Caco-2 (cell line): ENCODE results near the gene CENPM. TPM values are rescaled to one million over a fixed set of nuclear protein-coding genes. Genes with fewer than 3 reads are reported as not detected.

Experiments used
- BruUV-seq: library from RNA; stranded (reverse); fragments of 400-500 nt; replicated peaks from 2 replicates; lab custom pipeline; 2021; lab: Mats Ljungman, UMichigan
- CTCF ChIA-PET: fragments of 300-600 bp; sonication (Branson Sonifier 250); formaldehyde crosslinking; loops from one replicate; lab custom pipeline; 2022; ENCODE audit warnings: antibody characterized with exemption; lab: Charles Lee
- POLR2A ChIA-PET: fragments of 300-600 bp; sonication (Branson Sonifier 250); formaldehyde crosslinking; loops from one replicate; lab custom pipeline; 2022; ENCODE audit warnings: antibody characterized with exemption; lab: Charles Lee
- DNase-seq, 2 experiments: peaks; one replicate each; pipeline versions ENCODE4 v3.0.0 to v3.0.0-alpha.2; 2020 to 2022
- H3K27me3 ChIP-seq: replicated peaks from 2 replicates; pipeline ENCODE4 v1.6.0; 2011; ENCODE audit warnings: low read length; ENCODE audit not compliant: control insufficient read depth, insufficient read depth
- H3K36me3 ChIP-seq: 2 replicates; pipeline ENCODE4 v1.5.1; 2011; ENCODE audit warnings: low read length; ENCODE audit not compliant: control insufficient read depth, insufficient read depth
- H3K4me1 ChIP-seq: fragments of 250-450 bp; sonication (Bioruptor Pico); 2 replicates; pipeline ENCODE4 v1.5.1; 2020; ENCODE audit warnings: mild to moderate bottlenecking
- H3K4me3 ChIP-seq: 2 replicates; pipeline ENCODE4 v1.5.1; 2011; ENCODE audit warnings: low read depth, mild to moderate bottlenecking, control low read depth, low read length
- H3K9me3 ChIP-seq: fragments of 250-450 bp; sonication (Bioruptor Pico); 2 replicates; pipeline ENCODE4 v1.5.1; 2020; ENCODE audit warnings: mild to moderate bottlenecking, moderate library complexity
- H3K27ac Mint-ChIP-seq: one replicate; pipeline ENCODE4 v1.8.0; 2022; ENCODE audit warnings: mixed read lengths; ENCODE audit not compliant: unreplicated experiment
- H3K27me3 Mint-ChIP-seq: one replicate; pipeline ENCODE4 v1.8.0; 2022; ENCODE audit warnings: mixed read lengths; ENCODE audit not compliant: insufficient read depth, unreplicated experiment
- H3K36me3 Mint-ChIP-seq: one replicate; pipeline ENCODE4 v1.8.0; 2022; ENCODE audit warnings: mild to moderate bottlenecking, mixed read lengths; ENCODE audit not compliant: insufficient read depth, unreplicated experiment
- H3K4me1 Mint-ChIP-seq: one replicate; pipeline ENCODE4 v1.8.0; 2022; ENCODE audit warnings: low read depth, mixed read lengths; ENCODE audit not compliant: unreplicated experiment
- H3K4me3 Mint-ChIP-seq: one replicate; pipeline ENCODE4 v1.8.0; 2022; ENCODE audit warnings: mild to moderate bottlenecking, moderate library complexity, mixed read lengths; ENCODE audit not compliant: unreplicated experiment
- H3K9me3 Mint-ChIP-seq: one replicate; pipeline ENCODE4 v1.8.0; 2022; ENCODE audit warnings: mixed read lengths; ENCODE audit not compliant: unreplicated experiment
- intact Hi-C: fragments of 100-400 bp; cut with micrococcal nuclease; formaldehyde crosslinking; loops from one replicate; pipeline ENCODE4 v1.10.0; 2022; ENCODE audit not compliant: unreplicated experiment
- total RNA-seq: library from RNA; stranded (reverse); gene quantifications from 2 replicates; pipeline ENCODE4 v1.2.3, GENCODE V29; 2022
- TF ChIP-seq, protein P1 (sequence below), 2 experiments: fragments of 200-600 bp in 1 of 2; IDR thresholded peaks; 1 replicate in 1 of 2; 2 replicates in 1 of 2; pipeline versions ENCODE4 v1.5.1 to v1.8.0; 2011 to 2022; ENCODE audit warnings: antibody characterized with exemption in 1 of 2, control low read depth in 1 of 2, inconsistent platforms in 1 of 2, low read depth in 1 of 2, low read length in 1 of 2, mild to moderate bottlenecking in 1 of 2, moderate library complexity in 1 of 2; ENCODE audit not compliant: insufficient read depth in 1 of 2, severe bottlenecking in 1 of 2, unreplicated experiment in 1 of 2

CENPM gene
- total RNA-seq, 1 experiment from 2014 or later, result 46.4 TPM

GRCh38 chr22:41940832-41941765 is 5.9 kb downstream of the CENPM start:
- no peak overlapping the region for H3K27ac Mint-ChIP-seq
- peaks cover 70% of the 10 kb centered on the region for H3K36me3 Mint-ChIP-seq
- H3K4me3 ChIP-seq, result no peak overlapping the region
- ChIA-PET POLR2A (interaction anchor here (0.6 kb wide), 2 partner anchors 244 to 923 kb away, joined by 3 to 6 read pairs; no protein-coding TSS in a partner anchor), CTCF (interaction anchor here (0.6 to 2.5 kb wide), 12 partner anchors 15 to 244 kb away, joined by 3 to 27 read pairs (median 4); partner anchors contain the start of genes CCDC134 and SREBF2)
- H3K27me3 ChIP-seq, result no peaks in the 10 kb centered on the region
- H3K4me1 Mint-ChIP-seq, result peaks cover 7% of the 10 kb centered on the region
- no peaks in the 10 kb centered on the region for H3K9me3 ChIP-seq
- H3K4me3 Mint-ChIP-seq, result no peak overlapping the region
- no peaks in the 10 kb centered on the region for H3K27me3 Mint-ChIP-seq
- no TSS peak for BruUV-seq
- no peaks in the 10 kb centered on the region for H3K4me1 ChIP-seq
- no peaks in the 10 kb centered on the region for H3K9me3 Mint-ChIP-seq
- no peaks in the 10 kb centered on the region; the same call in 1 of the 2 replicates for H3K36me3 ChIP-seq
- peak; percentile 80 to 87 for DNase-seq
- TF ChIP-seq, protein P1, sequence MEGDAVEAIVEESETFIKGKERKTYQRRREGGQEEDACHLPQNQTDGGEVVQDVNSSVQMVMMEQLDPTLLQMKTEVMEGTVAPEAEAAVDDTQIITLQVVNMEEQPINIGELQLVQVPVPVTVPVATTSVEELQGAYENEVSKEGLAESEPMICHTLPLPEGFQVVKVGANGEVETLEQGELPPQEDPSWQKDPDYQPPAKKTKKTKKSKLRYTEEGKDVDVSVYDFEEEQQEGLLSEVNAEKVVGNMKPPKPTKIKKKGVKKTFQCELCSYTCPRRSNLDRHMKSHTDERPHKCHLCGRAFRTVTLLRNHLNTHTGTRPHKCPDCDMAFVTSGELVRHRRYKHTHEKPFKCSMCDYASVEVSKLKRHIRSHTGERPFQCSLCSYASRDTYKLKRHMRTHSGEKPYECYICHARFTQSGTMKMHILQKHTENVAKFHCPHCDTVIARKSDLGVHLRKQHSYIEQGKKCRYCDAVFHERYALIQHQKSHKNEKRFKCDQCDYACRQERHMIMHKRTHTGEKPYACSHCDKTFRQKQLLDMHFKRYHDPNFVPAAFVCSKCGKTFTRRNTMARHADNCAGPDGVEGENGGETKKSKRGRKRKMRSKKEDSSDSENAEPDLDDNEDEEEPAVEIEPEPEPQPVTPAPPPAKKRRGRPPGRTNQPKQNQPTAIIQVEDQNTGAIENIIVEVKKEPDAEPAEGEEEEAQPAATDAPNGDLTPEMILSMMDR (IDR thresholded peaks at IDR 0.05; ENCODE audit: insufficient read depth in 1 of 2, low read depth in 1 of 2, low read length in 1 of 2, severe bottlenecking in 1 of 2, unreplicated experiment in 1 of 2), result peak; percentile 82 to 85
- intact Hi-C loops, result loop anchor here (1.0 to 2.0 kb wide), 3 partner anchors 118 to 244 kb away; no protein-coding TSS in a partner anchor

DNA sequence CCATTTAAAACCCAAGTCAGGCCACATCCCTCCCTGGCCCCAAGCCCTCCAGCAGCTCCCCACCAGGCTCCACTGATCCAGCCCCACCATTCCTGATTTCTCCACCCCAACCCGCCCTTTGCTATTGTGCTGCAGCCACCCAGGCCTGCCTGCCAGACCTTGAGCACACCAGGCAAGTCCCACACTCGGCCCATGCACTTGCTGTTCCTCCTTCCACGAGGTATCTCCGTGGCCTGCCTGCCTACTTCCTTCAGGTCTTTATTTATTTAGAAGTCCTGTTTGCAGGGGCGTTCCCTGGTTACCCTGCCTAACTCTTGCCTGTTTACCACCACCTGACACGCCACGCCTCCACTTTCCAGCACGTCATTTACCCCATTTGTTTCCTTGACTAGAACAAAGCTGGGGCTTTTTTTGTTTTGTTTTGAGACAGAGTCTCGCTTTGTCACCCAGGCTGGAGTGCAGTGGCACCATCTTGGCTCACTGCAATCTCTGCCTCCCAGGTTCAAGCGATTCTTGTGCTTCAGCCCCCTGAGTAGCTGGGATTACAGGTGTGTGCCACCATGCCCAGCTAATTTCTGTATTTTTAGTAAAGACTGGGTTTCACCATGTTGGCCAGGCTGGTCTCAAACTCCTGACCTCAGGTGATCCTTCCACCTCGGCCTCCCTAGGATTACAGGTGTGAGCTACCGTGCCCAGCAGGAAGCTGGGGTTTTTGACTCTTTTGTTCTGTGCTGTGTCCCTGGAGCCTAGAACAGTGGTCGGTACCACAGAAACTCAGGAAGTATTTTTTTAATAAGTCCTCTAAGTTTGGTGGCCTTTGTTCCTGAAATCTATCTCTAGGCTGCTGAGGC is 6.7 kb downstream of the CENPM start:
- no peak overlapping the region for H3K4me3 Mint-ChIP-seq
- H3K4me3 ChIP-seq, result no peak overlapping the region
- peaks cover 62% of the 10 kb centered on the region for H3K36me3 Mint-ChIP-seq
- ChIA-PET CTCF (interaction anchor here (0.7 to 2.5 kb wide), 8 partner anchors 14 to 243 kb away, joined by 3 to 27 read pairs (median 7); partner anchors contain the start of genes CCDC134 and SREBF2), POLR2A (interaction anchor here (0.6 kb wide), 2 partner anchors 14 to 924 kb away, joined by 3 to 6 read pairs; partner anchors contain the start of gene TNFRSF13C)
- peak overlapping the region; percentile 82 for H3K27ac Mint-ChIP-seq
- TF ChIP-seq, protein P1 (IDR thresholded peaks at IDR 0.05; ENCODE audit: insufficient read depth in 1 of 2, low read depth in 1 of 2, low read length in 1 of 2, severe bottlenecking in 1 of 2, unreplicated experiment in 1 of 2), result no peak
- peak; percentile 38 to 59 for DNase-seq
- no peaks in the 10 kb centered on the region for H3K27me3 ChIP-seq
- H3K27me3 Mint-ChIP-seq, result no peaks in the 10 kb centered on the region
- no peaks in the 10 kb centered on the region for H3K9me3 ChIP-seq
- H3K4me1 Mint-ChIP-seq, result no peaks in the 10 kb centered on the region
- H3K36me3 ChIP-seq, result no peaks in the 10 kb centered on the region; the same call in 1 of the 2 replicates
- no TSS peak for BruUV-seq
- intact Hi-C loops, result loop anchor here (2.0 kb wide), 1 partner anchor 117 kb away; no protein-coding TSS in a partner anchor
- no peaks in the 10 kb centered on the region for H3K4me1 ChIP-seq
- no peaks in the 10 kb centered on the region for H3K9me3 Mint-ChIP-seq

- Histone ChIP-seq H3K36me3 (no peaks in the 10 kb centered on the region; the same call in 1 of the 2 replicates), H3K4me3 (no peak overlapping the region), H3K4me1 (no peaks in the 10 kb centered on the region), H3K27me3 (no peaks in the 10 kb centered on the region), H3K9me3 (no peaks in the 10 kb centered on the region)
- no TSS peak for BruUV-seq
- Mint-ChIP-seq H3K27me3 (no peaks in the 10 kb centered on the region), H3K27ac (no peak overlapping the region), H3K4me1 (no peaks in the 10 kb centered on the region), H3K36me3 (peaks cover 65% of the 10 kb centered on the region), H3K9me3 (no peaks in the 10 kb centered on the region), H3K4me3 (no peak overlapping the region)
- intact Hi-C loops, result no loop called here
- no peak for DNase-seq
- ChIA-PET CTCF (no interaction called here), POLR2A (no interaction called here)
- TF ChIP-seq, protein P1 (IDR thresholded peaks at IDR 0.05; ENCODE audit: insufficient read depth in 1 of 2, low read depth in 1 of 2, low read length in 1 of 2, severe bottlenecking in 1 of 2, unreplicated experiment in 1 of 2), result no peak
Measured at GRCh38 chr22:41936894-41937169, 10.1 kb downstream of the CENPM start.
